ENCODE results near the gene SLC25A4.

DNA sequence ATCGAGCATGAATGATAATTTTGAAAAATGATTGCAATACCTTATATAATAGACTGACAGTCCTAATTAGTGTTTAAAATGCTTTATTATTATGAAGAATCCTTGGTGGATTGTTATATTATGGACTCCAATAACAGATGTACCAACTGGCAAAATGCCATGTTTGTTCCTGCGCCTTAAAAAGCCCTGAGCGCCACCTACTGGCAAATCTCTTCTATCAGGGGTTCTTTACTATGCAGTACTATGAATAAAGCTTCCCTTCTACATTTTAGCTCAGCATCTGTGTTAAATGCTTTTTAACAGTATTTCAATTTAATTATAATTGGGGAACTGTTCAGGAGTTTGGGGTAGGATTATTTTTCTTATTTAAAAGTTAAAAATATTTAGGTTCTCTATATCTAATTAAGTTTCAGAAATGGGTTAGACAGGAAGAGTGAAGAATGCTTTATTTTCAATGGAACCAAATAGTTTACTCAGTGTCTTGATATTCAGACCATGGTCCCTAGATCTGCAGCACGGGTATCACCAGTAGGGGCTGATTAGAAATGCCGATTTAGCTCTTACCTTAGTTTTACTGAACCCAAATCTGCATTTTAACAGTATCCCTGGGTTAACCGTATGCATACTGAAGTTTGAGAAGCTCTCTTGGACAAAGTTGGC lies 40.7 kb downstream of the SLC25A4 start:
- TF ChIP-seq, protein P1, sequence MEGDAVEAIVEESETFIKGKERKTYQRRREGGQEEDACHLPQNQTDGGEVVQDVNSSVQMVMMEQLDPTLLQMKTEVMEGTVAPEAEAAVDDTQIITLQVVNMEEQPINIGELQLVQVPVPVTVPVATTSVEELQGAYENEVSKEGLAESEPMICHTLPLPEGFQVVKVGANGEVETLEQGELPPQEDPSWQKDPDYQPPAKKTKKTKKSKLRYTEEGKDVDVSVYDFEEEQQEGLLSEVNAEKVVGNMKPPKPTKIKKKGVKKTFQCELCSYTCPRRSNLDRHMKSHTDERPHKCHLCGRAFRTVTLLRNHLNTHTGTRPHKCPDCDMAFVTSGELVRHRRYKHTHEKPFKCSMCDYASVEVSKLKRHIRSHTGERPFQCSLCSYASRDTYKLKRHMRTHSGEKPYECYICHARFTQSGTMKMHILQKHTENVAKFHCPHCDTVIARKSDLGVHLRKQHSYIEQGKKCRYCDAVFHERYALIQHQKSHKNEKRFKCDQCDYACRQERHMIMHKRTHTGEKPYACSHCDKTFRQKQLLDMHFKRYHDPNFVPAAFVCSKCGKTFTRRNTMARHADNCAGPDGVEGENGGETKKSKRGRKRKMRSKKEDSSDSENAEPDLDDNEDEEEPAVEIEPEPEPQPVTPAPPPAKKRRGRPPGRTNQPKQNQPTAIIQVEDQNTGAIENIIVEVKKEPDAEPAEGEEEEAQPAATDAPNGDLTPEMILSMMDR (IDR thresholded peaks at IDR 0.05; ENCODE audit: low read depth, low read length, poor library complexity, severe bottlenecking) = peak; percentile 84
- no peak for TF ChIP-seq EZH2phosphoT487 (IDR thresholded peaks at IDR 0.05; ENCODE audit: borderline replicate concordance, low read length)

All from DOHH2 (cell line).